GM21786 (cell line): Measurements from ENCODE around the gene CHCHD3.

ENCODE experiments used
- ATAC-seq: cut with Tn5 transposase; IDR thresholded peaks from one replicate; pipeline ENCODE4 v1.9.1; 2021; ENCODE audit not compliant: unreplicated experiment

CHCHD3 gene

DNA sequence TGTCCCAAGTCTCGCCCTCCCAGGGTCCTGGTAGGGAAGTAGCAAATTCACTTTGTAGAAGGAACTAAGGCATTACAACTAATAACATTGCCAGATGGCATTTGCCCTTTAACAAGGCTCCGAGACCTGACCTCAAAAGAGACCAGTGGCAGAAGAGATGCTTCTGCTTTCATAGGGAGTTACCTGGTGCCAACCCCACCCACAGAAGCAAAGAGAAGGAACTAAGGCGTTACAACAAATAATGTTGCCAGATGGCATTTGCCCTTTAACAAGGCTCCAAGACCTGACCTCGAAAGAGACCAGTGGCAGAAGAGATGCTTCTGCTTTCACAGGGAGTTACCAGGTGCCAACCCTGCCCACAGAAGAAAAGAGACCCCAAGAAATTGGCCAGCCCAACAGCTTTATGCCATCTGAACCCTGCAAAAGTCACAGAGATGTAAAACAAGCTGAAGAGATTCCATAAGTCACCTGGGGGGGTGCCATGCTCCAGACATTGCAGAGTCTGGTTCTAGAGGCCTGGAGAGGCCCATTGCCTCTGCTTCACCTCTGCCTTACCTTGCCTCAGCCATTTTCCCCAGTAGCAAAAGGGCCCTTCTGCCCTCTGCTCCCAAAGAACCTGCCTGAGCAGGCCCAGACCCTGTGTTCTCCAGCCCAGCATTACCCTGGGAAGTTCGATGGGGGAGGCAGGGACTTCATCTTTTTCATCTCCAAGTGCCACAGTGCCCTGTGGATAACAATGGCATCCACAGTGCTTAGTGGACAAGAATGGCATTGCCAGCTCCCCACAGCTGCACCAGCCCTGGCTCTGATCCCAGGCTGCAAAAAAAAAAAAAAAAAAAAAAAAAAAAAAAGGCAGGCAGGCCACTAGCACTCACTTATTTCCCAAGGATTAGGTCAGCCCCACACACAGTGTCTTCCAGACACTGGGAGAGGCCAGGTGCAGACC lies 326.1 kb downstream of the CHCHD3 start:
- ATAC-seq = no peak

- no peak for ATAC-seq
These were observed 329.5 kb downstream of the CHCHD3 start for GRCh38 chr7:132752431-132752830.

DNA sequence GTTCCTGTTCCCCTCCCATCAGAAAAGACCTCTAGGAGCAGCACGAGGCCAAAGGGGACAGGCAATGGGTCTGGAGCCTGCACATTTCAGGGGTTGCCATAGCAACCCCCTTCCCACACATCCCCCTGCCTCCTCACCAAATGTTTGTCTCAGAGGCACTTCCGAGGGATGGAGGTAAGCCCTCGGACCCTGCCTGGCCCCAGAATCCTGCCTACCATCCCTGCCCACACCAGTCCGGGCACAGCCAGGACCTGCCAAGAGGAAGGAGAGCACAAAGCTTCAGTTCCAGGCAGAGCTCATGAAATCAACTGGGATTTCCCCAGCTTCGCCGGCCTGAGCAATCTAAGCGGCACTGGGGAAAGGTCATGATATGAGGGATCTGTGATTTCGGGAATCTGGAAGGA lies 330.6 kb downstream of the CHCHD3 start:
- ATAC-seq = no peak

GRCh38 chr7:132750530-132751217 lies 331.2 kb downstream of the CHCHD3 start:
- ATAC-seq = no peak

DNA sequence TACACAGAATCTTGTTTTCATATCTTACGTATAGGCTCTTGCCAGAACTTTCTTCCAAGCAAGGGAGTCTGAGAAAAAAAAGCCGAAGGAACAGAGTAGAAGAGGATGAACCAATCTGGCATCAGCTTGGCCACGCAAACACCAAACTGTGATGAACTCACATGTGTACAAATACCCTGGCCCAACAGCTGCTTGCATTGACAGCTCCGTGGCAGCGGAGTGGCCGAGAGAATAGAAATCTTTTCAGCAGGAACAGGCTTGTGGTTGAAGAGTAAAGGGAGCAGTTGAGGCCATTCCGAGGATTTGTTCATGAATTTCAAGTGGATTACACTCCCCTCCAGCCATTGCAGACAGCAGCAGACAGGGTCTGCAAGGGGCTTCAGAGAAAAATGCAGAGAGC lies 331.8 kb downstream of the CHCHD3 start:
- no peak for ATAC-seq

- ATAC-seq = no peak
These were observed 336.4 kb downstream of the CHCHD3 start for GRCh38 chr7:132745510-132745909.

DNA sequence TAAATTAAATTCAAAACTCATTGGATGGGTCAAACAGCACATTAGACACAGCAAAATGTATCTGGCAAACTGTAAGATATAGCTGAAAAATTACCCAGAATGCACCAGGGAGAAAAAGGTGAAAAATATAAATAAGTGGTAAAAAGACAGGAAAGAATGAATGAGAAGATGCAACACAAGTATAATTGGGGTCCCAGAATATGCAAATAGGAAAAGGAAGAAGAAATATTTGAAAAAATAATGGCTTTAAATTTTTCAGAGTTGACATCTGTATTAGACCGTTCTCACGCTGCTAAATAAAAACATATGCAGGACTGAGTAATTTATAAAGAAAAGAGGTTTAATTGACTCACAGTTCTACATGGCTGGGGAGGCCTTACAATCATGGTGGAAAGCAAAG lies 337.9 kb downstream of the CHCHD3 start:
- no peak for ATAC-seq

DNA sequence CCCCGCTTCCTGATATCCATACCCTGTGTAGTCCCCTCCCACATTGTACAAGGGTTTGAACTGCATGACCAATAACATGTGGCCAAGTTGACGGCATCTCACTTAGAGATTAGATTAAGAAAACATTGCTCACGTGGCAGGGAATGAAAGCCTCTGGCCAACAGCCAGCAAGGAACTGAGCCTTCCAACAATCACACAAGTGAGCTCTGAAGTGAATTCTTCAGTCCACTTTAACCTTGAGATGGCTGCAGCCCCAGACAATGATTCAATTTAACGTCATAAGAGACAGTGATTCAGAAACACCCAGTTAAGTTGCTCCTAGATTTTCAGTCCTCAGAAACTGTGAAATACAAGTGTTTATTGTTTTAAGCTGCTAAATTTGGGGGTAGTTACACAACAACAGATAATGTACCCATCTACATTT lies 339.7 kb downstream of the CHCHD3 start:
- ATAC-seq = no peak

GRCh38 chr7:132740176-132740575 lies 341.7 kb downstream of the CHCHD3 start:
- no peak for ATAC-seq

DNA sequence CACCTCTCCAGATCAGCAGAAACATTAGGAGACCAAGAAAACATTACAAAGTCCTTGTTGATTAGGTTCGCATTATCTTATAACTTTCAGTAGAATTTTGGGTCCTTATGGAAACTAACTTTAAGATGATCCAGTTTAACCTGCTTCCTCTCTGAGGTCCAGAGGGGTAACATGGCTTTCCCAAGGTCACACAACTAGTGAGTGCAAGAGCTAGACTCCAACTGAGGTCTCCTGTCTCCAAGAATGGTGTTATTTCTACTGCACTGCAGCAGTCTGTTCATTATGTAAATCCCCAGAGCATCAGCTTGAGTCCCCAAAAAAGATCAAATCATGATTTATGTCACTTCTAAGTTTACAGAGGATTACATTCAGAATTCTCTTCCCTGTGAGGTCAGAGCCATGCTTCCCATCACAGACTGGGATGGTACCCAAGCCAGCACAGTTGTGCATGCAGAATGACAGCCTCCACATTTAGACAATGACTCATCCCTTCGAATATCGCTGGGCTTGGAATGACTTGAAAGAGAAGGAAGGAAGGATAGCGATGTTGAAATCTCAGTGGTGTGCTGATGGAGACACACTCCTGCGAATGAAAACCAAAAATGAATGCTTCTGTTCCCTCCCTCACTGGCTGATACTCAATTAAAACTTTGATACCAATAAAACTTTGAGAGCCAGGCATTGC lies 342.5 kb downstream of the CHCHD3 start:
- ATAC-seq = no peak

DNA sequence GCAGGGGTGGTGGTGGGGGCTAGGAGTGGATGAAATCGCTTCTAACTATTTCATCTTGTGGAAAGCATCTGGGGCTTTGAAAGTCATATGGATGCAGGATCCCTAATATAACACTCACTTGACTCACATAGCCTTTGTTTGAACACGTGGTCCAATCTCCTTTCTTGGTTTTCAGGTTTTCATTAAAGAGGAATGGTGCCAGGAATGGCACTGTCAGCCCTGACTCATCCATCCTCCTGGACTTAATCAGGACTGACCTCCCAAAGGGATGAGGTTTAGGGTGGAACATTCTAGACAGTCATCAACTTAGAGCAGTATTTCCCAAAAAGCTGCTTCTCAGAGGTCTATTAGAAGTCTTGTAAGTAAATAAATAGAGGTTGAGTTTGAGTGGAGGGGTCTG lies 343.6 kb downstream of the CHCHD3 start:
- no peak for ATAC-seq

DNA sequence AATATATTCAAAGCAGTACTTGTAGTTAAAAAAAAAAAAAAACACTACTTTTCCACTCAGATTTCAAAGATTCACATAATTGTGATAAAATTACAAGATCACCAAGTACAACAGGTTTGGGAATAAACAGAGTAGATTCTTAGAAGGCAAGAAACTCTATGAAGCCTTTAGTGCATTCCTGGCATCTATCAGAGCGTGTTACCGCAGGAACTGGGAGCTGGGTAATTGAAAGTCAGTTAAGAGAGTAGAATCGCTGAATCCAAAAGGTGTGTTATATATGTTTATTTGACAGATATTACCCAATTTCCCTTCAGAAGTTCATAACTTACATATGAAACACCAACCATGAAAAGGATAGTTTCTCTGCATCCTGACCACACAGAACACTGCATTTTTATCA lies 346.4 kb downstream of the CHCHD3 start:
- ATAC-seq = no peak
